ENCODE measurements around the gene ACMSD. TPM values are rescaled to one million over a fixed set of nuclear protein-coding genes. Genes with fewer than 3 reads are reported as not detected.

Gene ACMSD
- total and polyA plus RNA-seq, 2 experiments from 2014 or later, result 0.11 TPM; not detected in 1

DNA sequence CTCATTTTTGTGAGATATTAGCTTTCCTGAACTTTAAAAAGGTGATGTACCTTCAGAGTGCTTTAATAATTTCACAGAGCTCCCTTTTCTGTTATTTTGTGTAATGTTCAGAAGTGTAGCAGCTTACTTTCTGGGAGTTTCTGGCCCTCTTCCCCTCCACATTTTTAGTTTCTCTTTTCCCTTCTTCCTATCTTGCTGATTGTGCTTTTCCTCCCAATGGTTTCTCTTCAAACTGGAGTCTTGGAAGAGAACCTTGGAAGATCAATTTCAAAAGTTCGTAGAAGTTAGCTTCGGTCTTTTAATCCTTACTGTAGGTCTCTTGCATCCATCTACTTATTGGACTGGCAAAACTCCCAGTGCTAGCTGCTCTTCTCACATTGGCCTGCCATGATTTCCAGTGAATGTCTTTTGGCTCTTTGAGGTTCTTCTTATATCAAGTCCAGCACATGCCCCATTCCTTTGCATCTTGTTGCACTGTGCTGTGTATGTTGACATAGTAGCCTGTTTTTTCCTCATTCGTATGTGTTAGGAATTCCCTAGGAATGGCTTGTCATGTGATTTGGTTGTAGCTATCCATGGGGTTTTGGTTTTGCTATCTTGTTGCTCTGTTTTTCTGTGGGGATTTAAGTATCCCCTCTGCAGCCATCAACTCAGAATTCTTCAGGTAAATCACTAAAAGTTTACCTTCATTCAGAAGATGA is 88.0 kb downstream of the ACMSD start:
- H3K4me1 Mint-ChIP-seq, result peaks cover 39% of the 10 kb centered on the region

More for the DNA sequence above, 88.0 kb downstream of the ACMSD start:
- ATAC-seq (no peak), DNase-seq (ENCODE audit: low spot score) (peak; percentile 8)
- H3K4me3 ChIP-seq, result no peak overlapping the region
- no peaks in the 10 kb centered on the region for H3K36me3 ChIP-seq (ENCODE audit: insufficient read depth)
- peaks cover 70% of the 10 kb centered on the region for H4K20me1 ChIP-seq (replicated peaks; ENCODE audit: insufficient read depth)
- Mint-ChIP-seq H3K4me3 (no peak overlapping the region), H3K27me3 (ENCODE audit: insufficient read depth, low read depth, poor library complexity) (no peaks in the 10 kb centered on the region), H3K27ac (peak overlapping the region; percentile 82), H3K36me3 (ENCODE audit: low read depth) (peaks cover 15% of the 10 kb centered on the region; the same call in 2 of the 3 replicates), H3K9me3 (no peaks in the 10 kb centered on the region)
- H2AFZ ChIP-seq, result no peak overlapping the region
- H3K79me2 ChIP-seq (replicated peaks; ENCODE audit: insufficient read depth), result peaks cover 100% of the 10 kb centered on the region
- peaks cover 32% of the 10 kb centered on the region for H3K4me1 ChIP-seq (ENCODE audit: insufficient read depth)
- H3K27me3 ChIP-seq (ENCODE audit: insufficient read depth), result no peaks in the 10 kb centered on the region
- no peak overlapping the region for H3K4me2 ChIP-seq
- H3K9me2 ChIP-seq (ENCODE audit: insufficient read depth), result no peaks in the 10 kb centered on the region
- H3K27ac ChIP-seq (ENCODE audit: low read depth), result no peak overlapping the region; the same call in 1 of the 2 replicates
- TF ChIP-seq ZNF462 (CRISPR knock-in tag; IDR thresholded peaks at IDR 0.05) (no peak), ETS1 (IDR thresholded peaks at IDR 0.05) (no peak), ZNF114 (CRISPR knock-in tag; IDR thresholded peaks at IDR 0.05) (no peak), NANOG (IDR thresholded peaks at IDR 0.05; ENCODE audit: borderline replicate concordance) (no peak), JUNB (IDR thresholded peaks at IDR 0.05; ENCODE audit: unreplicated experiment) (no peak), CTCF (conservative IDR thresholded peaks at IDR 0.05; ENCODE audit: low read depth in 2 of 2) (no peak), ZNF331 (CRISPR knock-in tag; IDR thresholded peaks at IDR 0.05; ENCODE audit: low read depth) (no peak), POLR2AphosphoS5 (IDR thresholded peaks at IDR 0.05; ENCODE audit: low read depth) (no peak), CREB1 (CRISPR knock-in tag; IDR thresholded peaks at IDR 0.05; ENCODE audit: low read depth) (no peak), EZH2 (IDR thresholded peaks at IDR 0.05; ENCODE audit: low read depth, unreplicated experiment) (no peak), REST (IDR thresholded peaks at IDR 0.05; ENCODE audit: unreplicated experiment) (no peak), EZH2phosphoT487 (IDR thresholded peaks at IDR 0.05; ENCODE audit: unreplicated experiment) (no peak), STAT1 (IDR thresholded peaks at IDR 0.05; ENCODE audit: unreplicated experiment) (no peak)
- no peaks in the 10 kb centered on the region for H3F3A ChIP-seq (replicated peaks; ENCODE audit: low read depth)

Measured in GM23338 (cell line).